Naive thymus-derived CD4-positive, alpha-beta T cell (primary cell): ENCODE measurements around the gene CCDC170. TPM values are rescaled to one million over a fixed set of nuclear protein-coding genes. Genes with fewer than 3 reads are reported as not detected.

Experiments used
- ATAC-seq: fragments of 150-1000 bp; cut with Tn5 transposase; 2 replicates; pipeline ENCODE4 v1.10.0; 2021; ENCODE audit warnings: mild to moderate bottlenecking, moderate library complexity
- CTCF ChIA-PET: fragments of 350-600 bp; sonication (Branson Sonifier 250); formaldehyde crosslinking; loops from one replicate; lab custom pipeline; 2021; ENCODE audit warnings: antibody characterized with exemption; lab: Charles Lee
- POLR2A ChIA-PET: fragments of 350-600 bp; sonication (Branson Sonifier 250); formaldehyde crosslinking; loops from one replicate; lab custom pipeline; 2021; ENCODE audit warnings: antibody characterized with exemption, inconsistent platforms; lab: Charles Lee
- DNase-seq, 9 donors: peaks; one replicate each; pipeline versions ENCODE4 v3.0.0 to v3.0.0-alpha.2; 2020 to 2022; ENCODE audit warnings: mixed read lengths in 1 of 9
- H3K27ac ChIP-seq: one replicate; pipeline ENCODE4 v1.7.0; 2013; ENCODE audit warnings: mild to moderate bottlenecking, low read depth, low read length, moderate library complexity
- H3K27me3 ChIP-seq, 2 donors: one replicate each; pipeline ENCODE4 v1.7.0; 2013; ENCODE audit warnings: low read length in 2 of 2, mild to moderate bottlenecking in 2 of 2, moderate library complexity in 2 of 2; ENCODE audit not compliant: control insufficient read depth in 2 of 2, insufficient read depth in 2 of 2
- H3K36me3 ChIP-seq, 3 experiments: 1 replicate in 2 of 3; 2 replicates in 1 of 3; pipeline ENCODE4 v1.7.0; 2013; ENCODE audit warnings: low read length in 3 of 3, mild to moderate bottlenecking in 3 of 3, moderate library complexity in 1 of 3; ENCODE audit not compliant: insufficient read depth in 3 of 3, control insufficient read depth in 2 of 3
- H3K4me1 ChIP-seq, 2 donors: one replicate each; pipeline ENCODE4 v1.7.0; 2013; ENCODE audit warnings: low read length in 2 of 2, mild to moderate bottlenecking in 2 of 2, moderate library complexity in 1 of 2; ENCODE audit not compliant: control insufficient read depth in 2 of 2, insufficient read depth in 2 of 2
- H3K4me3 ChIP-seq: 2 replicates; pipeline ENCODE4 v1.7.0; 2013; ENCODE audit warnings: mild to moderate bottlenecking, low read length
- H3K9me3 ChIP-seq, 3 experiments: 1 replicate in 2 of 3; 2 replicates in 1 of 3; pipeline ENCODE4 v1.7.0; 2013; ENCODE audit warnings: low read length in 3 of 3; ENCODE audit not compliant: control insufficient read depth in 2 of 3
- H3K27ac Mint-ChIP-seq, 9 donors: one replicate each; pipeline ENCODE4 v1.8.0; 2020 to 2022; ENCODE audit warnings: mixed read lengths in 9 of 9, mild to moderate bottlenecking in 8 of 9, moderate library complexity in 5 of 9, inconsistent platforms in 2 of 9
- H3K27me3 Mint-ChIP-seq, 5 donors: one replicate each; pipeline ENCODE4 v1.8.0; 2021 to 2022; ENCODE audit warnings: mixed read lengths in 5 of 5, mild to moderate bottlenecking in 1 of 5
- H3K36me3 Mint-ChIP-seq, 5 donors: one replicate each; pipeline ENCODE4 v1.8.0; 2020 to 2022; ENCODE audit warnings: mixed read lengths in 5 of 5, mild to moderate bottlenecking in 3 of 5, inconsistent platforms in 1 of 5
- H3K4me1 Mint-ChIP-seq, 7 donors: one replicate each; pipeline ENCODE4 v1.8.0; 2020 to 2022; ENCODE audit warnings: mixed read lengths in 7 of 7, mild to moderate bottlenecking in 3 of 7, inconsistent platforms in 1 of 7
- H3K4me3 Mint-ChIP-seq, 10 donors: one replicate each; pipeline ENCODE4 v1.8.0; 2020 to 2022; ENCODE audit warnings: mild to moderate bottlenecking in 10 of 10, mixed read lengths in 10 of 10, moderate library complexity in 6 of 10, inconsistent platforms in 2 of 10
- H3K9me3 Mint-ChIP-seq, 11 donors: one replicate each; pipeline ENCODE4 v1.8.0; 2020 to 2022; ENCODE audit warnings: mixed read lengths in 11 of 11, mild to moderate bottlenecking in 4 of 11, inconsistent platforms in 1 of 11, moderate library complexity in 1 of 11
- intact Hi-C, 2 donors: fragments of 100-400 bp; cut with micrococcal nuclease; formaldehyde crosslinking; loops; one replicate each; pipeline ENCODE4 v1.15.1; 2023
- polyA plus RNA-seq, 2 donors: library from polyadenylated mRNA; unstranded; fragments of 300-500 nt; fragmentation: Illumina TruSeq; gene quantifications; one replicate each; pipeline ENCODE4 v1.2.3, GENCODE V29; 2021
- total RNA-seq, 6 experiments: library from RNA in 5 of 6; stranded (reverse) in 5 of 6; gene quantifications; 1 replicate in 5 of 6; 2 replicates in 1 of 6; pipeline ENCODE4 v1.2.3 and lab custom pipeline; 2021 to 2026

CCDC170 gene
- total and polyA plus RNA-seq, 7 experiments from 2014 or later: 0.56 TPM; not detected in 5

GRCh38 chr6:151609146-151609902, 115.5 kb downstream of the CCDC170 start:
- H3K4me3 Mint-ChIP-seq: no peak overlapping the region
- no peaks in the 10 kb centered on the region for H3K36me3 ChIP-seq
- H3K4me3 ChIP-seq: no peak overlapping the region
- intact Hi-C loops: no loop called here
- no peak overlapping the region for H3K27ac ChIP-seq
- H3K27ac Mint-ChIP-seq: no peak overlapping the region
- no peaks in the 10 kb centered on the region for H3K27me3 ChIP-seq
- H3K27me3 Mint-ChIP-seq: peaks cover 14 to 31% (median 28%) of the 10 kb centered on the region in 5 donors
- H3K9me3 ChIP-seq: no peaks in the 10 kb centered on the region
- ATAC-seq (no peak), DNase-seq (no peak)
- no peaks in the 10 kb centered on the region for H3K4me1 ChIP-seq
- POLR2A ChIA-PET: no interaction called here
- H3K4me1 Mint-ChIP-seq: no peaks in the 10 kb centered on the region
- no peaks in the 10 kb centered on the region for H3K36me3 Mint-ChIP-seq
- CTCF ChIA-PET: interaction anchor here (0.7 kb wide), 1 partner anchor 1419 kb away, joined by 3 read pairs; no protein-coding TSS in a partner anchor
- H3K9me3 Mint-ChIP-seq: peaks cover 0 to 7% (median 0%) of the 10 kb centered on the region in 11 donors

GRCh38 chr6:151610326-151610725, 116.5 kb downstream of the CCDC170 start:
- H3K4me1 Mint-ChIP-seq: no peaks in the 10 kb centered on the region
- H3K9me3 ChIP-seq: no peaks in the 10 kb centered on the region
- no peak for ATAC-seq
- no peak overlapping the region for H3K4me3 Mint-ChIP-seq
- H3K27ac Mint-ChIP-seq: no peak overlapping the region
- peaks cover 0 to 7% (median 0%) of the 10 kb centered on the region in 11 donors for H3K9me3 Mint-ChIP-seq
- POLR2A ChIA-PET: no interaction called here
- CTCF ChIA-PET: interaction anchor here (0.7 kb wide), 1 partner anchor 1418 kb away, joined by 3 read pairs; no protein-coding TSS in a partner anchor
- peaks cover 21 to 40% (median 31%) of the 10 kb centered on the region in 5 donors for H3K27me3 Mint-ChIP-seq
- H3K4me1 ChIP-seq: no peaks in the 10 kb centered on the region
- H3K36me3 Mint-ChIP-seq: no peaks in the 10 kb centered on the region
- no peak for DNase-seq
- H3K27ac ChIP-seq: no peak overlapping the region
- H3K27me3 ChIP-seq: no peaks in the 10 kb centered on the region
- H3K4me3 ChIP-seq: no peak overlapping the region
- intact Hi-C loops: no loop called here
- no peaks in the 10 kb centered on the region for H3K36me3 ChIP-seq

- Histone ChIP-seq H3K27me3 (no peaks in the 10 kb centered on the region), H3K27ac (no peak overlapping the region), H3K36me3 (no peaks in the 10 kb centered on the region), H3K4me3 (no peak overlapping the region), H3K9me3 (no peaks in the 10 kb centered on the region), H3K4me1 (no peaks in the 10 kb centered on the region)
- peak overlapping the region in 1 of 9 donors; percentile 65 for H3K27ac Mint-ChIP-seq
- ATAC-seq (no peak), DNase-seq (no peak)
- peaks cover 4 to 28% (median 11%) of the 10 kb centered on the region in 5 donors for H3K27me3 Mint-ChIP-seq
- ChIA-PET POLR2A (no interaction called here), CTCF (no interaction called here)
- H3K4me3 Mint-ChIP-seq: no peak overlapping the region
- no peaks in the 10 kb centered on the region for H3K36me3 Mint-ChIP-seq
- H3K9me3 Mint-ChIP-seq: peaks cover 0 to 10% (median 0%) of the 10 kb centered on the region in 11 donors
- intact Hi-C loops: no loop called here
- no peaks in the 10 kb centered on the region for H3K4me1 Mint-ChIP-seq
Measured at GRCh38 chr6:151614630-151615029, 120.8 kb downstream of the CCDC170 start.

- H3K4me1 ChIP-seq: no peaks in the 10 kb centered on the region
- ATAC-seq (no peak), DNase-seq (no peak)
- Mint-ChIP-seq H3K36me3 (no peaks in the 10 kb centered on the region), H3K4me1 (no peaks in the 10 kb centered on the region), H3K9me3 (peaks cover 0 to 10% (median 0%) of the 10 kb centered on the region in 11 donors), H3K27me3 (peaks cover 0 to 28% (median 11%) of the 10 kb centered on the region in 5 donors), H3K4me3 (no peak overlapping the region), H3K27ac (no peak overlapping the region)
- no peaks in the 10 kb centered on the region for H3K27me3 ChIP-seq
- no peak overlapping the region for H3K4me3 ChIP-seq
- CTCF ChIA-PET: no interaction called here
- H3K36me3 ChIP-seq: no peaks in the 10 kb centered on the region
- H3K27ac ChIP-seq: no peak overlapping the region
- intact Hi-C loops: no loop called here
- H3K9me3 ChIP-seq: no peaks in the 10 kb centered on the region
- POLR2A ChIA-PET: interaction anchor here (1.2 kb wide), 1 partner anchor 435 kb away, joined by 3 read pairs; no protein-coding TSS in a partner anchor
Measured at GRCh38 chr6:151616091-151616513, 122.3 kb downstream of the CCDC170 start.

- H3K27me3 ChIP-seq: no peaks in the 10 kb centered on the region
- Mint-ChIP-seq H3K9me3 (peaks cover 0 to 10% (median 0%) of the 10 kb centered on the region in 11 donors), H3K27me3 (peaks cover 0 to 28% (median 11%) of the 10 kb centered on the region in 5 donors), H3K4me3 (no peak overlapping the region), H3K4me1 (no peaks in the 10 kb centered on the region), H3K27ac (no peak overlapping the region), H3K36me3 (no peaks in the 10 kb centered on the region)
- ATAC-seq: no peak
- DNase-seq: no peak
- H3K36me3 ChIP-seq: no peaks in the 10 kb centered on the region
- intact Hi-C loops: no loop called here
- H3K9me3 ChIP-seq: no peaks in the 10 kb centered on the region
- POLR2A ChIA-PET: interaction anchor here (1.2 kb wide), 1 partner anchor 434 kb away, joined by 3 read pairs; no protein-coding TSS in a partner anchor
- CTCF ChIA-PET: no interaction called here
- no peak overlapping the region for H3K4me3 ChIP-seq
- no peak overlapping the region for H3K27ac ChIP-seq
- H3K4me1 ChIP-seq: no peaks in the 10 kb centered on the region
Measured at GRCh38 chr6:151616600-151616999, 122.8 kb downstream of the CCDC170 start.

- no peak overlapping the region for H3K27ac ChIP-seq
- CTCF ChIA-PET: no interaction called here
- Mint-ChIP-seq H3K9me3 (peaks cover 0 to 10% (median 0%) of the 10 kb centered on the region in 11 donors), H3K27me3 (peaks cover 0 to 26% (median 11%) of the 10 kb centered on the region in 5 donors), H3K4me1 (no peaks in the 10 kb centered on the region), H3K4me3 (no peak overlapping the region), H3K36me3 (no peaks in the 10 kb centered on the region), H3K27ac (no peak overlapping the region)
- ATAC-seq (no peak), DNase-seq (no peak)
- no peaks in the 10 kb centered on the region for H3K27me3 ChIP-seq
- H3K9me3 ChIP-seq: no peaks in the 10 kb centered on the region
- POLR2A ChIA-PET: no interaction called here
- no peak overlapping the region for H3K4me3 ChIP-seq
- no peaks in the 10 kb centered on the region for H3K36me3 ChIP-seq
- intact Hi-C loops: no loop called here
- H3K4me1 ChIP-seq: no peaks in the 10 kb centered on the region
Measured at GRCh38 chr6:151617539-151617938, 123.7 kb downstream of the CCDC170 start.
